H1 (cell line): ENCODE results near the gene INPP4B. TPM values are rescaled to one million over a fixed set of nuclear protein-coding genes. Genes with fewer than 3 reads are reported as not detected.

ENCODE experiments used
- CTCF ChIA-PET: fragments of 300-600 bp; sonication (Branson Sonifier 250); formaldehyde crosslinking; loops from one replicate; lab custom pipeline; 2021; ENCODE audit not compliant: partially characterized antibody; lab: Charles Lee
- POLR2A ChIA-PET: fragments of 300-600 bp; sonication (Branson Sonifier 250); formaldehyde crosslinking; loops from one replicate; lab custom pipeline; 2021; ENCODE audit warnings: inconsistent platforms; ENCODE audit not compliant: partially characterized antibody; lab: Charles Lee
- DNase-seq, 2 experiments: peaks; one replicate each; pipeline versions ENCODE4 v3.0.0 to v3.0.0-alpha.2; 2010 to 2022; ENCODE audit warnings: low spot score in 2 of 2, low read depth in 1 of 2, mixed read lengths in 1 of 2
- FAIRE-seq: peaks from 2 replicates; lab custom pipeline; 2011; peaks lifted over from hg19 to GRCh38; lab: Jason Lieb, UNC
- H2AFZ ChIP-seq: 2 replicates; pipeline ENCODE4 v1.8.1; 2012; ENCODE audit warnings: low read length, inconsistent platforms
- H2AK5ac ChIP-seq: 2 replicates; pipeline ENCODE4 v1.6.1; 2013; ENCODE audit warnings: low read depth, low read length
- H2BK120ac ChIP-seq: replicated peaks from 2 replicates; pipeline ENCODE3; 2013; ENCODE audit warnings: low read depth, low read length, inconsistent platforms
- H2BK12ac ChIP-seq: 2 replicates; pipeline ENCODE4 v1.6.1; 2013; ENCODE audit warnings: low read depth, low read length
- H2BK15ac ChIP-seq: 2 replicates; pipeline ENCODE4 v1.6.1; 2013; ENCODE audit warnings: low read length
- H2BK20ac ChIP-seq: 2 replicates; pipeline ENCODE4 v1.6.1; 2013; ENCODE audit warnings: low read length
- H2BK5ac ChIP-seq: 2 replicates; pipeline ENCODE4 v1.6.1; 2013; ENCODE audit warnings: low read depth, low read length
- H3K14ac ChIP-seq: 2 replicates; pipeline ENCODE4 v1.6.1; 2013; ENCODE audit warnings: inconsistent platforms; ENCODE audit not compliant: insufficient read length
- H3K18ac ChIP-seq: 2 replicates; pipeline ENCODE4 v1.6.1; 2013; ENCODE audit warnings: low read length; ENCODE audit errors: extremely low read depth
- H3K23ac ChIP-seq: 2 replicates; pipeline ENCODE4 v1.6.1; 2013; ENCODE audit warnings: inconsistent platforms; ENCODE audit not compliant: insufficient read length
- H3K23me2 ChIP-seq: 2 replicates; pipeline ENCODE4 v1.6.1; 2013; ENCODE audit warnings: low read depth, low read length
- H3K27ac ChIP-seq: 2 replicates; pipeline ENCODE4 v1.6.1; 2011; ENCODE audit warnings: low read depth, low read length, inconsistent platforms
- H3K27me3 ChIP-seq, 4 experiments: replicated peaks in 1 of 4; 1 replicate in 1 of 4; 2 replicates in 3 of 4; pipeline versions ENCODE4 v1.6.1 to v1.8.1; 2011 to 2013; ENCODE audit warnings: low read length in 3 of 4, mild to moderate bottlenecking in 3 of 4, inconsistent platforms in 2 of 4, mixed read lengths in 2 of 4, moderate library complexity in 1 of 4; ENCODE audit not compliant: control insufficient read depth in 3 of 4, insufficient read depth in 3 of 4; ENCODE audit errors: extremely low read depth in 1 of 4
- H3K36me3 ChIP-seq, 4 experiments: 2 replicates each; pipeline versions ENCODE4 v1.6.1 to v1.8.1; 2011 to 2013; ENCODE audit warnings: mild to moderate bottlenecking in 4 of 4, low read length in 3 of 4, moderate library complexity in 2 of 4, control low read depth in 1 of 4, inconsistent platforms in 1 of 4; ENCODE audit not compliant: insufficient read depth in 4 of 4, control insufficient read depth in 2 of 4
- H3K4ac ChIP-seq: replicated peaks from 2 replicates; pipeline ENCODE3; 2013; ENCODE audit warnings: low read length, low read depth, mixed read lengths, inconsistent platforms; ENCODE audit not compliant: insufficient read length
- H3K4me1 ChIP-seq, 4 experiments: replicated peaks in 1 of 4; 1 replicate in 1 of 4; 2 replicates in 3 of 4; pipeline versions ENCODE4 v1.6.1 to v1.8.1; 2011 to 2013; ENCODE audit warnings: low read length in 3 of 4, inconsistent platforms in 2 of 4, mixed read lengths in 1 of 4; ENCODE audit not compliant: insufficient read depth in 4 of 4, control insufficient read depth in 3 of 4
- H3K4me2 ChIP-seq, 2 experiments: 2 replicates each; pipeline versions ENCODE4 v1.6.1 to v1.8.1; 2011 to 2013; ENCODE audit warnings: low read depth in 2 of 2, low read length in 2 of 2, control low read depth in 1 of 2, inconsistent platforms in 1 of 2, mild to moderate bottlenecking in 1 of 2; ENCODE audit not compliant: insufficient read depth in 1 of 2
- H3K4me3 ChIP-seq, 4 experiments: fragments of 200-600, 300-600 bp in 1 of 4; sonication (generic), shearing (Covaris generic), sonication (Bioruptor Twin) in 1 of 4; 2 replicates each; pipeline versions ENCODE4 v1.5.1 to v1.8.1; 2011 to 2016; ENCODE audit warnings: low read length in 4 of 4, low read depth in 3 of 4, control low read depth in 2 of 4, inconsistent platforms in 2 of 4, mild to moderate bottlenecking in 2 of 4, mixed read lengths in 1 of 4, moderate library complexity in 1 of 4; ENCODE audit not compliant: insufficient read depth in 2 of 4; ENCODE audit errors: extremely low read depth in 1 of 4
- H3K56ac ChIP-seq: replicated peaks from 2 replicates; pipeline ENCODE3; 2013; ENCODE audit warnings: low read depth, mild to moderate bottlenecking, mixed read lengths, low read length, inconsistent platforms; ENCODE audit not compliant: insufficient read length
- H3K79me1 ChIP-seq: 2 replicates; pipeline ENCODE4 v1.6.1; 2013; ENCODE audit warnings: low read depth, low read length, control low read depth
- H3K79me2 ChIP-seq, 2 experiments: 2 replicates each; pipeline versions ENCODE4 v1.6.1 to v1.8.1; 2012 to 2013; ENCODE audit warnings: low read length in 2 of 2, mild to moderate bottlenecking in 2 of 2, inconsistent platforms in 1 of 2; ENCODE audit not compliant: insufficient read depth in 2 of 2, control insufficient read depth in 1 of 2
- H3K9ac ChIP-seq, 4 experiments: replicated peaks in 1 of 4; 1 replicate in 1 of 4; 2 replicates in 3 of 4; pipeline versions ENCODE4 v1.6.1 to v1.8.1; 2011 to 2013; ENCODE audit warnings: low read depth in 3 of 4, low read length in 3 of 4, control low read depth in 2 of 4, mild to moderate bottlenecking in 2 of 4, moderate library complexity in 2 of 4, inconsistent platforms in 1 of 4; ENCODE audit errors: extremely low read depth in 1 of 4
- H3K9me3 ChIP-seq, 2 experiments: 2 replicates each; pipeline versions ENCODE4 v1.6.1 to v1.8.1; 2012 to 2013; ENCODE audit warnings: mild to moderate bottlenecking in 2 of 2, moderate library complexity in 2 of 2, control low read depth in 1 of 2, inconsistent platforms in 1 of 2, low read depth in 1 of 2, low read length in 1 of 2, mixed read lengths in 1 of 2; ENCODE audit not compliant: insufficient read depth in 2 of 2
- H4K20me1 ChIP-seq, 2 experiments: replicated peaks in 1 of 2; 2 replicates each; pipeline versions ENCODE3 to v1.8.1; 2011 to 2013; ENCODE audit warnings: inconsistent platforms in 2 of 2, low read length in 2 of 2, mild to moderate bottlenecking in 1 of 2; ENCODE audit not compliant: insufficient read depth in 2 of 2, control insufficient read depth in 1 of 2
- H4K5ac ChIP-seq: 2 replicates; pipeline ENCODE4 v1.6.1; 2013; ENCODE audit warnings: low read length, low read depth, mixed read lengths, inconsistent platforms; ENCODE audit not compliant: insufficient read length
- H4K8ac ChIP-seq: 2 replicates; pipeline ENCODE4 v1.8.0; 2013; ENCODE audit warnings: mild to moderate bottlenecking, moderate library complexity, low read length, inconsistent platforms; ENCODE audit not compliant: insufficient read depth; ENCODE audit errors: extremely low read depth
- H4K91ac ChIP-seq: replicated peaks from 2 replicates; pipeline ENCODE3; 2013; ENCODE audit warnings: low read length, mixed read lengths, inconsistent platforms; ENCODE audit not compliant: insufficient read length
- ASH2L ChIP-seq: fragments of 200-600, 300-600 bp; sonication (generic); IDR thresholded peaks from one replicate; pipeline ENCODE4 v1.7.1; 2017; ENCODE audit warnings: low read length
- CTBP2 ChIP-seq: IDR thresholded peaks from 2 replicates; pipeline ENCODE4 v1.7.0; 2011; ENCODE audit warnings: borderline replicate concordance, mild to moderate bottlenecking, moderate library complexity, mixed read lengths, low read length; ENCODE audit not compliant: insufficient read depth, insufficient read length
- EGR1 ChIP-seq: IDR thresholded peaks from 2 replicates; pipeline ENCODE4 v1.6.1; 2011; ENCODE audit warnings: low read depth, low read length, borderline replicate concordance
- EZH2 ChIP-seq: fragments of 200-600 bp; sonication (generic); IDR thresholded peaks from 2 replicates; pipeline ENCODE4 v1.7.1; 2012; ENCODE audit warnings: low read depth, mild to moderate bottlenecking, moderate library complexity, low read length, inconsistent platforms; ENCODE audit not compliant: severe bottlenecking
- JUN ChIP-seq: IDR thresholded peaks from 2 replicates; pipeline ENCODE4 v1.6.1; 2011; ENCODE audit warnings: low read depth, mild to moderate bottlenecking, improper control_type of control experiment, low read length
- JUND ChIP-seq: IDR thresholded peaks from 2 replicates; pipeline ENCODE4 v1.6.1; 2011; ENCODE audit warnings: mild to moderate bottlenecking, improper control_type of control experiment, low read length
- RAD21 ChIP-seq, 2 experiments: IDR thresholded peaks in 1 of 2; conservative IDR thresholded peaks in 1 of 2; 2 replicates each; pipeline ENCODE4 v1.6.1; 2011; ENCODE audit warnings: low read depth in 2 of 2, low read length in 2 of 2, improper control_type of control experiment in 1 of 2, inconsistent platforms in 1 of 2, mild to moderate bottlenecking in 1 of 2, moderate library complexity in 1 of 2
- SP2 ChIP-seq: IDR thresholded peaks from 2 replicates; pipeline ENCODE4 v1.6.1; 2012; ENCODE audit warnings: mild to moderate bottlenecking, low read length, inconsistent platforms
- SRF ChIP-seq: IDR thresholded peaks from 2 replicates; pipeline ENCODE4 v1.6.1; 2011; ENCODE audit warnings: mild to moderate bottlenecking, low read depth, low read length, moderate library complexity
- TEAD4 ChIP-seq: IDR thresholded peaks from 2 replicates; pipeline ENCODE4 v1.6.1; 2012; ENCODE audit warnings: low read depth, low read length, inconsistent platforms, mixed read lengths
- YY1 ChIP-seq: IDR thresholded peaks from 2 replicates; pipeline ENCODE4 v1.6.1; 2011; ENCODE audit warnings: low read depth, mild to moderate bottlenecking, low read length
- WGBS, 2 experiments: shearing (Covaris generic) in 1 of 2; methylation state at CpG; one replicate each; pipeline versions ENCODE4 v1.1.6 to v1.1.7; 2013 to 2015; ENCODE audit warnings: low lambda C conversion rate in 2 of 2, mixed read lengths in 2 of 2, inconsistent platforms in 1 of 2, low coverage in 1 of 2, missing lambda C conversion rate in 1 of 2; ENCODE audit not compliant: insufficient replicate concordance in 2 of 2, insufficient coverage in 1 of 2, insufficient read length in 1 of 2; ENCODE audit errors: extremely low coverage in 1 of 2, missing lambda C conversion rate in 1 of 2; 5-methylcytosine and 5-hydroxymethylcytosine counted together
- polyA plus RNA-seq, 7 experiments: library from polyadenylated mRNA; depleted of rRNA in 3 of 7; stranded (reverse) in 5 of 7; unstranded in 2 of 7; fragments of >200 nt in 5 of 7; fragments of 200-250 nt in 2 of 7; gene quantifications; 1 replicate in 5 of 7; 2 replicates in 1 of 7; 4 replicates in 1 of 7; pipeline versions ENCODE4 v1.2.1 to v1.2.3, GENCODE V29; 2011 to 2013; ENCODE audit warnings: missing spikeins in 2 of 7, mixed read lengths in 2 of 7
- total RNA-seq: library from RNA; stranded (reverse); fragmentation: NEBNext Ultra II Directional; extraction: Animal tissue kit (Norgen Biotek cat#: 25700); gene quantifications from 2 replicates; pipeline ENCODE4 v1.2.1, GENCODE V29; 2021
- TF ChIP-seq, protein P1 (sequence below): IDR thresholded peaks from 2 replicates; pipeline ENCODE4 v1.6.1; 2012; ENCODE audit warnings: inconsistent platforms

The INPP4B gene
- total and polyA plus RNA-seq, 2 of the 8 experiments (the other 6 are each of a cell fraction or from before 2014, with no cell fraction given), result 0.11 to 0.54 TPM

DNA sequence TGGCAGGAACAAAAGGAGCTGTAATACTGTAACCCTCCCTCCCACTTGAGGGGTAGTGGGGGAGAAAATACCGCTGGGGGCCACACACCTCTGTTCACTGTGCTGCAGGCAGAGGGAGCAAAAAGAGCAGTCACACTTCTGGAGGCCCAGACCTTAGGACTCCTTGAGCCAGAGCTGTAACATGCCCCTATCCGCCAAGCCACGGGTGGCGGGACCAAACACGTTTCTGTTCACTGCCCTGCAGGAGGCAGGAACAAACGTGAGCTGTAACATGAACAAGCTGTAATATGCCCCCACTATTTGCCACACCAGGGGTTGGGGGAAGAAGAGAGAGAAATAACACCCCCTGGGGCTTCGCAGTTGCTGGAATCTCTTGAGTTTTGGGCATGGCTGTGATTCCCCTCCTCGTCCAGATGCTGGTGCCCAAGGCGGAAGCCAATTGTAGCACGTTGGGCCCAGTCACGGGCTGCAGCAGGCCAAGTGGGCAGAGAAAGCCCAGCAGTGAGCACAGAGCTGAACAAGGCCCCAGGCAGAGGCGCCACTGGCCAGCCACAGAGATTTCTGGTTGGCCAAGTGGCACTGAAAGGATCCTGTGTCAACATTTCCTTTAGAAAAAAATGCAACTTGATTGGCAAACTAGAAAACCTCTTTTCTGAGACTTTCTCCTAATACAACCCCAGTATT, 509.7 kb downstream of the INPP4B start:
- Histone ChIP-seq H3K79me2 (no peaks in the 10 kb centered on the region), H2AFZ (peak overlapping the region; percentile 81; the same call in 1 of the 2 replicates), H2BK20ac (no peak overlapping the region), H2BK120ac (no peak overlapping the region), H3K27me3 (no peaks in the 10 kb centered on the region), H3K14ac (no peak overlapping the region), H2AK5ac (no peak overlapping the region), H4K5ac (no peak overlapping the region), H3K36me3 (no peaks in the 10 kb centered on the region), H3K18ac (no peak overlapping the region), H2BK15ac (no peak overlapping the region), H3K27ac (no peak overlapping the region), H3K56ac (no peak overlapping the region), H4K91ac (no peak overlapping the region), H4K8ac (no peak overlapping the region), H3K4ac (no peak overlapping the region), H3K9me3 (no peaks in the 10 kb centered on the region), H2BK12ac (no peak overlapping the region), H2BK5ac (no peak overlapping the region), H3K9ac (no peak overlapping the region), H3K23ac (no peak overlapping the region), H3K4me2 (no peak overlapping the region), H4K20me1 (no peaks in the 10 kb centered on the region), H3K4me3 (no peak overlapping the region)
- CTCF ChIA-PET, result interaction anchor here (0.6 to 1.2 kb wide), 6 partner anchors 11 to 137 kb away, joined by 3 to 4 read pairs (median 4); no protein-coding TSS in a partner anchor
- POLR2A ChIA-PET, result no interaction called here
- no peak for DNase-seq
- no peak for FAIRE-seq
- TF ChIP-seq JUN (no peak), EGR1 (no peak), SP2 (no peak), SRF (no peak), TEAD4 (no peak), RAD21 (IDR thresholded peaks at IDR 0.05 in 1 of 2, conservative IDR thresholded peaks at IDR 0.05 in 1 of 2; ENCODE audit: low read depth in 2 of 2, low read length in 2 of 2) (0 out of 4 replicates have a peak, but pooled peaks of 1 of the 2 experiments have one; percentile 5), EZH2 (no peak), ASH2L (no peak), CTBP2 (no peak), YY1 (no peak), JUND (no peak)
- TF ChIP-seq, protein P1, sequence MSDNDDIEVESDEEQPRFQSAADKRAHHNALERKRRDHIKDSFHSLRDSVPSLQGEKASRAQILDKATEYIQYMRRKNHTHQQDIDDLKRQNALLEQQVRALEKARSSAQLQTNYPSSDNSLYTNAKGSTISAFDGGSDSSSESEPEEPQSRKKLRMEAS, result peak; percentile 9; the same call in 1 of the 2 replicates
- TF ChIP-seq, all 59 proteins: peak for 2
- Histone ChIP-seq H3K79me1 (no peaks in the 10 kb centered on the region), H3K4me1 (no peaks in the 10 kb centered on the region), H3K23me2 (no peaks in the 10 kb centered on the region)
- WGBS, 2 experiments, result 87% methylated on average over 12 of the region's 12 CpGs; no CpG with 5 or more reads in 1 of the 2 experiments
